Measurements from ENCODE around the gene LRRC49.

DNA sequence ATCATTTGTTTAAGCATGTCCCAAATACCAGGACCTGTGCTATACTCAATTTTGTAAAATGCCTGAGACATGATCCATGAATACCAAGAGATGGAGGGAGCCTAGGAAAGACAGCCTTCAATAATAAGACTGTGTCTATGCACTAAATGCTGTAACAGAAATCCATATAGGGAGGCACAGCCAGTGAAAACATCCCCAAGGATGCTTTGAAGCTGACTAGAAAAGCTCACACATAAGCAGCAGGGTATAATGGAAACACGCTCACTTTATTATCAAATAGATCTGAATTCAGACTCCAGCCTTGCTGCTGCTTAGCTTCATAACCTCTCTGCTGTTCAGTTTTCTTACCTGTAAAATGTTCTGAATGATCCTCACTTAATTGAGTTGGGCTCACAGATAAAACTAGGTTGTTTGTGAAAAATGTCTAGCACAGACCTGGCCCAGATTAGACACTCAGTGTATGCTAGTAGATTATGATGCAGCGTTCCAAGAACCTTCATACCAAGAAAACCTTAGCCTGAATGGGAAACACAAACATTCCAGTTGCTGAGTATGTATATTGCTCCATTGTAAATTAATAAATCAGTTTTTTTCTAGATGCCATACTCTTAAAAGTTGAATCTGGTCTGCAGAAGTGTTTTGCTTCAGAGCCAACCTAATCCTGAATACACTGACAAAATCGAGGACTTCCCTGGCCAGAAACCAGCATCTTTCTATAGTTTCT is 34.9 kb upstream of the LRRC49 start:
- no peak for TF ChIP-seq POLR2A (IDR thresholded peaks at IDR 0.05; ENCODE audit: borderline replicate concordance, extremely low read depth, insufficient read depth, insufficient read length)
- TF ChIP-seq EZH2phosphoT487 (IDR thresholded peaks at IDR 0.05; ENCODE audit: borderline replicate concordance) = no peak
- TF ChIP-seq, protein P1, sequence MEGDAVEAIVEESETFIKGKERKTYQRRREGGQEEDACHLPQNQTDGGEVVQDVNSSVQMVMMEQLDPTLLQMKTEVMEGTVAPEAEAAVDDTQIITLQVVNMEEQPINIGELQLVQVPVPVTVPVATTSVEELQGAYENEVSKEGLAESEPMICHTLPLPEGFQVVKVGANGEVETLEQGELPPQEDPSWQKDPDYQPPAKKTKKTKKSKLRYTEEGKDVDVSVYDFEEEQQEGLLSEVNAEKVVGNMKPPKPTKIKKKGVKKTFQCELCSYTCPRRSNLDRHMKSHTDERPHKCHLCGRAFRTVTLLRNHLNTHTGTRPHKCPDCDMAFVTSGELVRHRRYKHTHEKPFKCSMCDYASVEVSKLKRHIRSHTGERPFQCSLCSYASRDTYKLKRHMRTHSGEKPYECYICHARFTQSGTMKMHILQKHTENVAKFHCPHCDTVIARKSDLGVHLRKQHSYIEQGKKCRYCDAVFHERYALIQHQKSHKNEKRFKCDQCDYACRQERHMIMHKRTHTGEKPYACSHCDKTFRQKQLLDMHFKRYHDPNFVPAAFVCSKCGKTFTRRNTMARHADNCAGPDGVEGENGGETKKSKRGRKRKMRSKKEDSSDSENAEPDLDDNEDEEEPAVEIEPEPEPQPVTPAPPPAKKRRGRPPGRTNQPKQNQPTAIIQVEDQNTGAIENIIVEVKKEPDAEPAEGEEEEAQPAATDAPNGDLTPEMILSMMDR (IDR thresholded peaks at IDR 0.05 in 2 of 3, conservative IDR thresholded peaks at IDR 0.05 in 1 of 3; ENCODE audit: borderline replicate concordance in 1 of 3, insufficient read depth in 1 of 3, low read depth in 2 of 3, low read length in 2 of 3) = no peak
- TF ChIP-seq RAD21 (IDR thresholded peaks at IDR 0.05; ENCODE audit: low read depth) = no peak
- no peak for TF ChIP-seq SP1 (IDR thresholded peaks at IDR 0.05; ENCODE audit: low read depth)
- TF ChIP-seq EGR1 (IDR thresholded peaks at IDR 0.05; ENCODE audit: low read depth) = no peak
- TF ChIP-seq REST (IDR thresholded peaks at IDR 0.05; ENCODE audit: low read depth) = no peak
- no peak for TF ChIP-seq SIN3A (IDR thresholded peaks at IDR 0.05; ENCODE audit: low read depth)
- no peak for TF ChIP-seq POLR2AphosphoS5 (IDR thresholded peaks at IDR 0.05; ENCODE audit: low read depth, low read length)
- TF ChIP-seq EZH2 (IDR thresholded peaks at IDR 0.05) = no peak
- TF ChIP-seq ZNF274 (IDR thresholded peaks at IDR 0.05; ENCODE audit: low read depth, low read length) = no peak
